Measurements from ENCODE around the gene SH3RF3. TPM values are rescaled to one million over a fixed set of nuclear protein-coding genes. Genes with fewer than 3 reads are reported as not detected.

SH3RF3 gene
- total RNA-seq, 1 experiment from 2014 or later = 0.98 TPM

- POLR2A ChIA-PET = no interaction called here
- no TSS peak for BruUV-seq (replicated peaks)
Measured at GRCh38 chr2:109162999-109163398, 34.0 kb downstream of the SH3RF3 start.

GRCh38 chr2:109164311-109164710 lies 35.3 kb downstream of the SH3RF3 start:
- H3K27me3 Mint-ChIP-seq (ENCODE audit: insufficient read depth, unreplicated experiment) = peaks cover 5% of the 10 kb centered on the region
- no peaks in the 10 kb centered on the region for H3K4me1 ChIP-seq
- H3K9me3 Mint-ChIP-seq (ENCODE audit: unreplicated experiment) = no peaks in the 10 kb centered on the region
- POLR2A ChIA-PET = no interaction called here
- no peaks in the 10 kb centered on the region for H3K9me3 ChIP-seq
- intact Hi-C loops (cut with micrococcal nuclease; ENCODE audit: unreplicated experiment) = no loop called here
- DNase-seq = no peak
- no peak overlapping the region for H3K27ac Mint-ChIP-seq (ENCODE audit: unreplicated experiment)
- H3K36me3 ChIP-seq (ENCODE audit: control insufficient read depth, insufficient read depth, low read length) = no peaks in the 10 kb centered on the region
- no peaks in the 10 kb centered on the region for H3K36me3 Mint-ChIP-seq (ENCODE audit: insufficient read depth, unreplicated experiment)
- no peaks in the 10 kb centered on the region for H3K27me3 ChIP-seq (replicated peaks; ENCODE audit: control insufficient read depth, insufficient read depth, low read length)
- no peaks in the 10 kb centered on the region for H3K4me1 Mint-ChIP-seq (ENCODE audit: low read depth, unreplicated experiment)
- H3K4me3 ChIP-seq (ENCODE audit: low read depth, low read length) = no peak overlapping the region
- BruUV-seq (replicated peaks) = no TSS peak
- H3K4me3 Mint-ChIP-seq (ENCODE audit: unreplicated experiment) = no peak overlapping the region
- CTCF ChIA-PET = no interaction called here
- no peak for TF ChIP-seq CTCF (IDR thresholded peaks at IDR 0.05; ENCODE audit: insufficient read depth in 1 of 2, low read depth in 1 of 2, low read length in 1 of 2, severe bottlenecking in 1 of 2, unreplicated experiment in 1 of 2)

More at GRCh38 chr2:109162999-109163398, 34.0 kb downstream of the SH3RF3 start:
- Mint-ChIP-seq H3K27ac (ENCODE audit: unreplicated experiment) (no peak overlapping the region), H3K9me3 (ENCODE audit: unreplicated experiment) (no peaks in the 10 kb centered on the region), H3K4me3 (ENCODE audit: unreplicated experiment) (no peak overlapping the region), H3K27me3 (ENCODE audit: insufficient read depth, unreplicated experiment) (peaks cover 3% of the 10 kb centered on the region), H3K4me1 (ENCODE audit: low read depth, unreplicated experiment) (no peaks in the 10 kb centered on the region), H3K36me3 (ENCODE audit: insufficient read depth, unreplicated experiment) (no peaks in the 10 kb centered on the region)
- Histone ChIP-seq H3K36me3 (ENCODE audit: control insufficient read depth, insufficient read depth, low read length) (no peaks in the 10 kb centered on the region), H3K27me3 (replicated peaks; ENCODE audit: control insufficient read depth, insufficient read depth, low read length) (no peaks in the 10 kb centered on the region), H3K4me1 (no peaks in the 10 kb centered on the region), H3K9me3 (no peaks in the 10 kb centered on the region), H3K4me3 (ENCODE audit: low read depth, low read length) (no peak overlapping the region)
- CTCF ChIA-PET = no interaction called here
- intact Hi-C loops (cut with micrococcal nuclease; ENCODE audit: unreplicated experiment) = no loop called here
- DNase-seq = no peak
- TF ChIP-seq CTCF (IDR thresholded peaks at IDR 0.05; ENCODE audit: insufficient read depth in 1 of 2, low read depth in 1 of 2, low read length in 1 of 2, severe bottlenecking in 1 of 2, unreplicated experiment in 1 of 2) = no peak

GRCh38 chr2:109164739-109165221 lies 35.8 kb downstream of the SH3RF3 start:
- Mint-ChIP-seq H3K4me3 (ENCODE audit: unreplicated experiment) (no peak overlapping the region), H3K27me3 (ENCODE audit: insufficient read depth, unreplicated experiment) (peaks cover 5% of the 10 kb centered on the region), H3K4me1 (ENCODE audit: low read depth, unreplicated experiment) (no peaks in the 10 kb centered on the region), H3K27ac (ENCODE audit: unreplicated experiment) (no peak overlapping the region), H3K9me3 (ENCODE audit: unreplicated experiment) (no peaks in the 10 kb centered on the region), H3K36me3 (ENCODE audit: insufficient read depth, unreplicated experiment) (no peaks in the 10 kb centered on the region)
- POLR2A ChIA-PET = no interaction called here
- BruUV-seq (replicated peaks) = no TSS peak
- no peak for DNase-seq
- CTCF ChIA-PET = no interaction called here
- no peak for TF ChIP-seq CTCF (IDR thresholded peaks at IDR 0.05; ENCODE audit: insufficient read depth in 1 of 2, low read depth in 1 of 2, low read length in 1 of 2, severe bottlenecking in 1 of 2, unreplicated experiment in 1 of 2)
- H3K4me3 ChIP-seq (ENCODE audit: low read depth, low read length) = no peak overlapping the region
- no peaks in the 10 kb centered on the region for H3K4me1 ChIP-seq
- H3K36me3 ChIP-seq (ENCODE audit: control insufficient read depth, insufficient read depth, low read length) = no peaks in the 10 kb centered on the region
- intact Hi-C loops (cut with micrococcal nuclease; ENCODE audit: unreplicated experiment) = no loop called here
- no peaks in the 10 kb centered on the region for H3K27me3 ChIP-seq (replicated peaks; ENCODE audit: control insufficient read depth, insufficient read depth, low read length)
- no peaks in the 10 kb centered on the region for H3K9me3 ChIP-seq

All from Caco-2 (cell line).